A549 (cell line): ENCODE measurements around the gene RBM41. TPM values are rescaled to one million over a fixed set of nuclear protein-coding genes. Genes with fewer than 3 reads are reported as not detected.
"Not testable (repeated sequence)": the region's sequence is repeated elsewhere in the genome, so short reads cannot be mapped to it uniquely, and the experiment has no call there.

Experiments used
- ATAC-seq, 2 experiments: fragments of 200-7000 bp in 1 of 2; fragments of >200 bp in 1 of 2; cut with Nextera tagmentation in 1 of 2; cut with Tn5 transposase in 1 of 2; 3 replicates each; pipeline versions ENCODE4 v1.8.0 to v1.9.1; 2018 to 2020; ENCODE audit warnings: mild to moderate bottlenecking in 1 of 2, moderate library complexity in 1 of 2
- CTCF ChIA-PET: fragments of 300-600 bp; sonication (Branson Sonifier 250); formaldehyde crosslinking; extraction: SDS; loops from one replicate; lab custom pipeline; 2021; ENCODE audit warnings: antibody characterized with exemption, inconsistent platforms; lab: Yijun Ruan, JAX
- POLR2A ChIA-PET: fragments of 350-600 bp; formaldehyde crosslinking; extraction: SDS; loops from one replicate; lab custom pipeline; 2021; ENCODE audit warnings: antibody characterized with exemption, inconsistent platforms; lab: Yijun Ruan, JAX
- DNase-seq, 2 experiments: peaks; one replicate each; pipeline versions ENCODE4 v3.0.0 to v3.0.0-alpha.2; 2011 to 2016; ENCODE audit warnings: low read depth in 1 of 2, low spot score in 1 of 2
- FAIRE-seq: peaks from 2 replicates; lab custom pipeline; 2011; peaks lifted over from hg19 to GRCh38; lab: Jason Lieb, UNC
- H3K27ac ChIP-seq, 2 experiments: fragments of >200 bp; sonication (Bioruptor Twin); formaldehyde crosslinking; 3 replicates each; pipeline ENCODE4 v1.5.1; 2016 to 2017
- H3K4me1 ChIP-seq: fragments of >200 bp; sonication (Bioruptor Twin); formaldehyde crosslinking; 3 replicates; pipeline ENCODE4 v1.6.1; 2016
- H3K4me2 ChIP-seq: fragments of >200 bp; sonication (Bioruptor Twin); formaldehyde crosslinking; 3 replicates; pipeline ENCODE4 v1.6.1; 2016
- H3K4me3 ChIP-seq: fragments of >200 bp; sonication (Bioruptor Twin); formaldehyde crosslinking; 3 replicates; pipeline ENCODE4 v1.5.1; 2016
- H3K9me3 ChIP-seq: fragments of >200 bp; sonication (Bioruptor Twin); formaldehyde crosslinking; 3 replicates; pipeline ENCODE4 v1.6.1; 2016
- CBX8 ChIP-seq: fragments of 200-600 bp; sonication (generic); IDR thresholded peaks from 2 replicates; pipeline ENCODE4 v1.6.1; 2016
- CEBPB ChIP-seq, 2 experiments: fragments of >200 bp in 1 of 2; sonication (Bioruptor Twin) in 1 of 2; formaldehyde crosslinking in 1 of 2; IDR thresholded peaks; 2 replicates each; pipeline ENCODE4 v1.6.1; 2012 to 2016
- CHD2 ChIP-seq: fragments of 150-350 bp; IDR thresholded peaks from 2 replicates; pipeline ENCODE4 v1.6.1; 2014; ENCODE audit warnings: low read length; ENCODE audit not compliant: partially characterized antibody
- CHD4 ChIP-seq: fragments of 200-600 bp; sonication (generic); IDR thresholded peaks from 2 replicates; pipeline ENCODE4 v1.6.1; 2016; ENCODE audit warnings: antibody characterized with exemption, mild to moderate bottlenecking, borderline replicate concordance
- EHF ChIP-seq: fragments of 250-450 bp; sonication (Bioruptor Pico); IDR thresholded peaks from 2 replicates; pipeline ENCODE4 v1.5.0; 2020; ENCODE audit warnings: mild to moderate bottlenecking
- ELK1 ChIP-seq: fragments of 150-350 bp; IDR thresholded peaks from 2 replicates; pipeline ENCODE4 v1.6.1; 2014; ENCODE audit warnings: low read depth, mild to moderate bottlenecking, low read length
- FOSB ChIP-seq: fragments of 250-450 bp; sonication (Bioruptor Pico); IDR thresholded peaks from 2 replicates; pipeline ENCODE4 v1.5.0; 2020; ENCODE audit warnings: mild to moderate bottlenecking, moderate library complexity
- HOXA7 ChIP-seq: fragments of 250-450 bp; sonication (Bioruptor Pico); IDR thresholded peaks from 2 replicates; pipeline ENCODE4 v1.5.0; 2020; ENCODE audit warnings: mild to moderate bottlenecking, moderate library complexity
- HOXB5 ChIP-seq: fragments of 250-450 bp; sonication (Bioruptor Pico); IDR thresholded peaks from 2 replicates; pipeline ENCODE4 v1.5.0; 2020; ENCODE audit warnings: mild to moderate bottlenecking, moderate library complexity
- KDM1A ChIP-seq: fragments of 200-600 bp; sonication (generic); IDR thresholded peaks from 2 replicates; pipeline ENCODE4 v1.6.1; 2016; ENCODE audit warnings: low read depth, mild to moderate bottlenecking
- NPAS2 ChIP-seq: fragments of 250-450 bp; sonication (Bioruptor Pico); IDR thresholded peaks from 2 replicates; pipeline ENCODE4 v1.8.0; 2022; ENCODE audit warnings: mild to moderate bottlenecking, moderate library complexity, borderline replicate concordance
- NR3C1 ChIP-seq: fragments of >200 bp; sonication (Bioruptor Twin); formaldehyde crosslinking; IDR thresholded peaks from 3 replicates; pipeline ENCODE4 v1.6.1; 2017
- RAD21 ChIP-seq, 2 experiments: fragments of >200 bp in 1 of 2; sonication (Bioruptor Twin) in 1 of 2; formaldehyde crosslinking in 1 of 2; IDR thresholded peaks in 1 of 2; conservative IDR thresholded peaks in 1 of 2; 2 replicates in 1 of 2; 3 replicates in 1 of 2; pipeline ENCODE4 v1.6.1; 2012 to 2018; ENCODE audit warnings: inconsistent platforms in 1 of 2
- RCOR1 ChIP-seq: fragments of 150-350 bp; IDR thresholded peaks from 2 replicates; pipeline ENCODE4 v1.6.1; 2014; ENCODE audit warnings: antibody characterized with exemption, low read length, low read depth
- RFX5 ChIP-seq: fragments of 450-650 bp; IDR thresholded peaks from 2 replicates; pipeline ENCODE4 v1.7.1; 2014; ENCODE audit warnings: antibody characterized with exemption, mild to moderate bottlenecking, moderate library complexity
- SMC3 ChIP-seq: fragments of >200 bp; sonication (Bioruptor Twin); formaldehyde crosslinking; IDR thresholded peaks from 3 replicates; pipeline ENCODE4 v1.6.1; 2018; ENCODE audit warnings: inconsistent platforms
- SREBF2 ChIP-seq: fragments of 450-650 bp; IDR thresholded peaks from 2 replicates; pipeline ENCODE4 v1.6.1; 2014; ENCODE audit warnings: mild to moderate bottlenecking, moderate library complexity
- TFCP2L1 ChIP-seq: fragments of 250-450 bp; sonication (Bioruptor Pico); IDR thresholded peaks from 2 replicates; pipeline ENCODE4 v1.5.0; 2021; ENCODE audit warnings: mild to moderate bottlenecking
- ZNF302 ChIP-seq: fragments of 250-450 bp; sonication (Bioruptor Pico); IDR thresholded peaks from 2 replicates; pipeline ENCODE4 v1.9.0; 2021; ENCODE audit warnings: inconsistent platforms, mild to moderate bottlenecking, moderate library complexity
- WGBS: methylation state at CpG from one replicate; pipeline ENCODE4 v1.1.6; 2017; ENCODE audit errors: missing lambda C conversion rate; 5-methylcytosine and 5-hydroxymethylcytosine counted together
- polyA plus RNA-seq, 4 experiments: library from polyadenylated mRNA; depleted of rRNA in 3 of 4; stranded (reverse); fragments of >200 nt; fragmentation: RNase III in 1 of 4; extraction: RNeasy Plus Mini Kit Qiagen cat#74134 plus additional on column Dnase treatment in 1 of 4; gene quantifications; 2 replicates in 3 of 4; 3 replicates in 1 of 4; pipeline ENCODE4 v1.2.3, GENCODE V29; 2011 to 2017
- TF ChIP-seq, protein P1 (sequence below): fragments of >200 bp; sonication (Bioruptor Twin); formaldehyde crosslinking; IDR thresholded peaks from 2 replicates; pipeline ENCODE4 v1.6.1; 2016
- TF ChIP-seq, protein P2 (sequence below): IDR thresholded peaks from 2 replicates; pipeline ENCODE4 v1.6.1; 2012
- TF ChIP-seq, protein P3 (sequence below): fragments of >200 bp; sonication (Bioruptor Twin); formaldehyde crosslinking; IDR thresholded peaks from 3 replicates; pipeline ENCODE4 v1.5.1; 2016

The RBM41 gene
- polyA plus RNA-seq, 2 of the 4 experiments (the other 2 are of a cell fraction): 17.7 to 25.8 TPM

- ChIA-PET CTCF (no interaction called here), POLR2A (no interaction called here)
- DNase-seq: no peak
- no peaks in the 10 kb centered on the region for H3K9me3 ChIP-seq
- no peak overlapping the region for H3K27ac ChIP-seq
- H3K4me3 ChIP-seq: no peak overlapping the region
- TF ChIP-seq CHD2 (no peak), NPAS2 (CRISPR knock-in tag) (no peak), SMC3 (no peak), FOSB (no peak), KDM1A (no peak), EHF (CRISPR knock-in tag) (no peak), HOXB5 (CRISPR knock-in tag) (no peak), CEBPB (IDR thresholded peaks at IDR 0.05) (no peak), SREBF2 (no peak), CBX8 (no peak), TFCP2L1 (no peak), RCOR1 (no peak), CHD4 (no peak), HOXA7 (CRISPR knock-in tag) (no peak), RAD21 (conservative IDR thresholded peaks at IDR 0.05 in 1 of 2, IDR thresholded peaks at IDR 0.05 in 1 of 2) (no peak)
- H3K4me1 ChIP-seq: no peaks in the 10 kb centered on the region
- peak; percentile 97 for FAIRE-seq
- H3K4me2 ChIP-seq: no peak overlapping the region
- no peak for ATAC-seq
- WGBS: 99% methylated on average over 3 of the region's 3 CpGs
These were observed 48.7 kb upstream of the RBM41 start for GRCh38 chrX:107167163-107167921.

- H3K4me3 ChIP-seq, DNase-seq, H3K27ac ChIP-seq, H3K4me2 ChIP-seq, ATAC-seq, H3K4me1 ChIP-seq, H3K9me3 ChIP-seq, POLR2A ChIA-PET, CTCF ChIA-PET, FAIRE-seq: not testable (repeated sequence)
- 58% methylated on average over 2 of the region's 4 CpGs for WGBS
These were observed 39.0 kb upstream of the RBM41 start for GRCh38 chrX:107157618-107158017.

DNA sequence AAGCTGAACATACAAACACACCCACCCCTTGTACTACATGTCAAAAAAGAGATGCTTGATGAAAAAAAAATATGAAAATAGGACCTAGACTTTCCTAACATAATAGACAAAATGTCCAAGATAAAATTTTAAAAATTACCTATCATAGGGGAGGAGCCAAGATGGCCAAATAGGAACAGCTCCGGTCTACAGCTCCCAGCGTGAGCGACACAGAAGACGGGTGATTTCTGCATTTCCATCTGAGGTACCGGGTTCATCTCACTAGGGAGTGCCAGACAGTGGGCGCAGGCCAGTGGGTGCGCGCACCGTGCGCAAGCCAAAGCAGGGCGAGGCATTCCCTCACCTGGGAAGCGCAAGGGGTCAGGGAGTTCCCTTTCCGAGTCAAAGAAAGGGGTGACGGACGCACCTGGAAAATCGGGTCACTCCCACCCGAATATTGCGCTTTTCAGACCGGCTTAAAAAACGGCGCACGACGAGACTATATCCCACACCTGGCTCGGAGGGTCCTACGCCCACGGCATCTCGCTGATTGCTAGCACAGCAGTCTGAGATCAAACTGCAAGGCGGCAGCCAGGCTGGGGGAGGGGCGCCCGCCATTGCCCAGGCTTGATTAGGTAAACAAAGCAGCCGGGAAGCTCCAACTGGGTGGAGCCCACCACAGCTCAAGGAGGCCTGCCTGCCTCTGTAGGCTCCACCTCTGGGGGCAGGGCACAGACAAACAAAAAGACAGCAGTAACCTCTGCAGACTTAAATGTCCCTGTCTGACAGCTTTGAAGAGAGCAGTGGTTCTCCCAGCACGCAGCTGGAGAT is 37.2 kb upstream of the RBM41 start:
- H3K4me1 ChIP-seq, H3K9me3 ChIP-seq, DNase-seq, POLR2A ChIA-PET, FAIRE-seq: not testable (repeated sequence)
- Histone ChIP-seq H3K4me3 (peak overlapping the region; percentile 46), H3K4me2 (peak overlapping the region; percentile 62), H3K27ac (peak overlapping the region; percentile 28 to 77; a peak in 5 of 6 replicates)
- CTCF ChIA-PET: interaction anchor here (1.4 to 1.8 kb wide), 2 partner anchors 13 to 117 kb away, joined by 4 to 5 read pairs; no protein-coding TSS in a partner anchor
- peak in 1 of 2 experiments; percentile 59; a peak in 3 of 6 replicates for ATAC-seq
- WGBS: 17% methylated on average over 18 of the region's 32 CpGs

- Histone ChIP-seq H3K4me1 (peaks cover 8% of the 10 kb centered on the region; the same call in 1 of the 3 replicates), H3K4me3 (peak overlapping the region; percentile 46), H3K4me2 (peak overlapping the region; percentile 62)
- DNase-seq: peak; percentile 21 to 30
- peak; percentile 85 to 88 for ATAC-seq
- 74% methylated on average over 6 of the region's 6 CpGs for WGBS
- CTCF ChIA-PET: interaction anchor here (1.4 to 1.8 kb wide), 2 partner anchors 14 to 118 kb away, joined by 4 to 5 read pairs; no protein-coding TSS in a partner anchor
- TF ChIP-seq RFX5 (no peak), ELK1 (no peak), RCOR1 (no peak), HOXA7 (CRISPR knock-in tag) (no peak), ZNF302 (CRISPR knock-in tag) (no peak), NR3C1 (no peak)
- TF ChIP-seq, protein P1, sequence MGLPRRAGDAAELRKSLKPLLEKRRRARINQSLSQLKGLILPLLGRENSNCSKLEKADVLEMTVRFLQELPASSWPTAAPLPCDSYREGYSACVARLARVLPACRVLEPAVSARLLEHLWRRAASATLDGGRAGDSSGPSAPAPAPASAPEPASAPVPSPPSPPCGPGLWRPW: no peak
- TF ChIP-seq, protein P2, sequence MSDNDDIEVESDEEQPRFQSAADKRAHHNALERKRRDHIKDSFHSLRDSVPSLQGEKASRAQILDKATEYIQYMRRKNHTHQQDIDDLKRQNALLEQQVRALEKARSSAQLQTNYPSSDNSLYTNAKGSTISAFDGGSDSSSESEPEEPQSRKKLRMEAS: no peak
- TF ChIP-seq, protein P3, sequence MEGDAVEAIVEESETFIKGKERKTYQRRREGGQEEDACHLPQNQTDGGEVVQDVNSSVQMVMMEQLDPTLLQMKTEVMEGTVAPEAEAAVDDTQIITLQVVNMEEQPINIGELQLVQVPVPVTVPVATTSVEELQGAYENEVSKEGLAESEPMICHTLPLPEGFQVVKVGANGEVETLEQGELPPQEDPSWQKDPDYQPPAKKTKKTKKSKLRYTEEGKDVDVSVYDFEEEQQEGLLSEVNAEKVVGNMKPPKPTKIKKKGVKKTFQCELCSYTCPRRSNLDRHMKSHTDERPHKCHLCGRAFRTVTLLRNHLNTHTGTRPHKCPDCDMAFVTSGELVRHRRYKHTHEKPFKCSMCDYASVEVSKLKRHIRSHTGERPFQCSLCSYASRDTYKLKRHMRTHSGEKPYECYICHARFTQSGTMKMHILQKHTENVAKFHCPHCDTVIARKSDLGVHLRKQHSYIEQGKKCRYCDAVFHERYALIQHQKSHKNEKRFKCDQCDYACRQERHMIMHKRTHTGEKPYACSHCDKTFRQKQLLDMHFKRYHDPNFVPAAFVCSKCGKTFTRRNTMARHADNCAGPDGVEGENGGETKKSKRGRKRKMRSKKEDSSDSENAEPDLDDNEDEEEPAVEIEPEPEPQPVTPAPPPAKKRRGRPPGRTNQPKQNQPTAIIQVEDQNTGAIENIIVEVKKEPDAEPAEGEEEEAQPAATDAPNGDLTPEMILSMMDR: no peak
- TF ChIP-seq, all 56 proteins: peak for 0
- Histone ChIP-seq H3K9me3 (no peaks in the 10 kb centered on the region), H3K27ac (peak overlapping the region; percentile 28 to 77; a peak in 5 of 6 replicates)
- POLR2A ChIA-PET: no interaction called here
- peak; percentile 86 for FAIRE-seq
These were observed 36.4 kb upstream of the RBM41 start for GRCh38 chrX:107154787-107155620.
